Thyroid gland (tissue), 4 donors: Measurements from ENCODE around the gene CYBC1.

ENCODE experiments used
- POLR2A ChIP-seq, 2 donors: fragments of 450-650 bp; IDR thresholded peaks; one replicate each; pipeline ENCODE4 v1.6.1; 2017; ENCODE audit warnings: antibody characterized with exemption in 2 of 2, mild to moderate bottlenecking in 2 of 2, moderate library complexity in 1 of 2
- TF ChIP-seq, protein P1 (sequence below), 6 experiments: fragments of 200-600 bp in 3 of 6; fragments of 450-650 bp in 3 of 6; sonication (generic) in 3 of 6; IDR thresholded peaks; one replicate each; pipeline ENCODE4 v1.5.1; 2016 to 2019; ENCODE audit warnings: antibody characterized with exemption in 6 of 6, mild to moderate bottlenecking in 2 of 6, inconsistent platforms in 1 of 6, moderate library complexity in 1 of 6

GRCh38 chr17:82458885-82459424, 8.4 kb upstream of the CYBC1 start:
- TF ChIP-seq, protein P1, sequence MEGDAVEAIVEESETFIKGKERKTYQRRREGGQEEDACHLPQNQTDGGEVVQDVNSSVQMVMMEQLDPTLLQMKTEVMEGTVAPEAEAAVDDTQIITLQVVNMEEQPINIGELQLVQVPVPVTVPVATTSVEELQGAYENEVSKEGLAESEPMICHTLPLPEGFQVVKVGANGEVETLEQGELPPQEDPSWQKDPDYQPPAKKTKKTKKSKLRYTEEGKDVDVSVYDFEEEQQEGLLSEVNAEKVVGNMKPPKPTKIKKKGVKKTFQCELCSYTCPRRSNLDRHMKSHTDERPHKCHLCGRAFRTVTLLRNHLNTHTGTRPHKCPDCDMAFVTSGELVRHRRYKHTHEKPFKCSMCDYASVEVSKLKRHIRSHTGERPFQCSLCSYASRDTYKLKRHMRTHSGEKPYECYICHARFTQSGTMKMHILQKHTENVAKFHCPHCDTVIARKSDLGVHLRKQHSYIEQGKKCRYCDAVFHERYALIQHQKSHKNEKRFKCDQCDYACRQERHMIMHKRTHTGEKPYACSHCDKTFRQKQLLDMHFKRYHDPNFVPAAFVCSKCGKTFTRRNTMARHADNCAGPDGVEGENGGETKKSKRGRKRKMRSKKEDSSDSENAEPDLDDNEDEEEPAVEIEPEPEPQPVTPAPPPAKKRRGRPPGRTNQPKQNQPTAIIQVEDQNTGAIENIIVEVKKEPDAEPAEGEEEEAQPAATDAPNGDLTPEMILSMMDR (IDR thresholded peaks at IDR 0.05) = no peak
- TF ChIP-seq POLR2A (IDR thresholded peaks at IDR 0.05) = no peak
